Fibroblast of skin of abdomen (primary cell): ENCODE measurements around the gene ACADVL.

Experiments
- DNase-seq: peaks from one replicate; pipeline ENCODE4 v3.0.0-alpha.2; 2013

The ACADVL gene

DNA sequence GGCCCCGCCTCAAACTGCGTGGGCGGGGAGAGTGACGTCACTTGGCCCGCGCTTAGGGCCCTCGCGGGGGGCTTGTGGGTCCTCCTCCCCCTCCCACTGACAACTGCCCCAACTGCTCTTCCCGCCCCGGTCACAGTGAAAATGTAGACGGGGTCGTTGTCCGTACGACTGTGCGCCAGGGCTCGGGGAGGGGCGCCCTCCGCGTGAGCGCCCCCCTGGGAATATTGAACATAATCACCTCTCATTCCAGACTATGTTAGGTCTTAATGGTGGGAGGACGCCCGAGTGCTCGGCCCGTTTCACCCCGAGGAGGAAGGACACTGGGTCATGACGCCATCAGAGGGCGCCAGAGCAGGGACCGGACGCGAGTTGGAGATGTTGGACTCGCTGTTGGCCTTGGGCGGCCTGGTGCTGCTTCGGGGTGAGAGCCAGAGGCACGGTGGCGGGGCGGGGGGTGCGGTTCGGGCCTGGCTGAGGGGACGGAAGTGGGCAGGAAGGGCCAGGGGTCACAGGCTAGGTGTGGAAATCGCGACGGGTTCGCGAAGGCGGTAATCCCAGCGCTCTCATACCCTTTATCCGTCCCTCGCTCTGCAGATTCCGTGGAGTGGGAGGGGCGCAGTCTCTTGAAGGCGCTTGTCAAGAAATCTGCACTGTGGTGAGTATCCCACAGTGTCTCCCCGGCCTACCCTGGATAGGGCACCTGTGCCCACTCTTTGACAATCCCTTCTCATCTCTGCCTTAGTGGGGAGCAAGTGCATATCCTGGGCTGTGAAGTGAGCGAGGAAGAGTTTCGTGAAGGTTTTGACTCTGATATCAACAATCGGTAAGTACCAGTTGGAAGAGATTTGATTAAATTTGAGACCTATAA, 32.7 kb downstream of the ACADVL start, which contains the start of gene ELP5:
TSS of gene ELP5 (plus strand) at position 40 of the 868 bp plus-strand sequence. CDS start at position 376, 336 bp downstream.
- DNase-seq, result peak; percentile 96

DNA sequence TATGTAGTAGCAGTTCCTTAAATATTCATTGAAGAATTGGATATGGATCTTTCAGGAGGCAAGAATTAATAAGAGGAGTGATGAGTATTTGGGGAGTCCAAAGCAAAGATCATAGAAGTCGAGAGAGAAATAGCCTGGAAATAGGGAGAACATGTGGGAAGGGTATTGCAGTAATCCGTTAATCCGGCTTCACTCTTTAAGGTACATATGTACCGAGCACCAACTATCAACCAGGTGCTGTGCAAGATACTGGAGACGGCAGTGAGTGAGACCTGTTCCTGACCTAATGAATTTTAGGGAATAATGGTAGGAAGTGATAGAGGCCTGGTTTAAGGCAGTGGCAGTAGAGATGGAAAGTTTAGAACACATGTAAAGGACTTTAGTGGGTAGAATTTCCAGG, 33.3 kb downstream of the ACADVL start:
- DNase-seq, result no peak

DNA sequence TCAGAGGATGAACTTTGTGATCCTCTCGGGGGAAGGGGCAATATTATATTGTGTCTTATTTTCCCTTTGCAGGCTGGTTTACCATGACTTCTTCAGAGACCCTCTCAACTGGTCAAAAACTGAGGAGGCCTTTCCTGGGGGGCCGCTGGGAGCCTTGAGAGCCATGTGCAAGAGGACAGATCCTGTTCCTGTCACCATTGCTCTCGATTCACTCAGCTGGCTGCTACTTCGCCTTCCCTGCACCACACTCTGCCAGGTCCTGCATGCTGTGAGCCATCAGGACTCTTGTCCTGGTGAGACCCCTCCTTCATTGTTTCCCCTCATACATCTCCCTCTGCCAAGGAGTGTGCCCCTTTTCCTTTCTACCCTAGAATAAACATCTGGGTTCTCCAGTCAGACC, 34.8 kb downstream of the ACADVL start:
- DNase-seq, result no peak

DNA sequence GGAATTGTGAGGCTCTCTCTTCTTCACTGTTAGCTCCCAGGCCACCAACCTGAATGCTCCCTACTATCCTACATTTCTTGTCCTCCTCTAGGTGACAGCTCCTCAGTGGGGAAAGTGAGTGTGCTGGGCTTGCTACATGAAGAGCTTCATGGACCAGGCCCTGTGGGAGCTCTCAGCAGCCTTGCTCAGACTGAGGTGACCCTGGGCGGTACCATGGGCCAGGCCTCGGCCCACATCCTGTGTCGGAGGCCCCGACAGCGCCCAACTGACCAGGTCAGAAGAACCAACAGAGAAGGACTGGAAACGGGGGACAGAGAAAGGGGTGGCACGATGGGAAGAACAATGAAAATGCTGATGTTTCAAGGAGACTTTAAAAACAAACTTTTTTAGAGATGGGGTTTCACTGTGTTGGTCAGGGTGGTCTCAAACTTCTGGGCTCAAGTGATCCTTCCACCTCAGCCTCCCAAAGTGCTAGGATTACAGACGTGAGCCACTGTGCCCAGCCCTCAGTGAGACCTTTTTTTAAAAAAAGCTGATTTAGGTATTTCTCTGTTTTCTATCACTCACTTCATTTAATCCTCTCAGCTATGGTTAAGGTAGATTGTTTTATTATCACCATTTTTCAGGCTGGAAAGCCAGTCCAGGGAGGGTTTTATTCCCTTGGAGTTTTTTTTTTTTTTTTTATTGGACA, 37.2 kb downstream of the ACADVL start:
- DNase-seq, result no peak

DNA sequence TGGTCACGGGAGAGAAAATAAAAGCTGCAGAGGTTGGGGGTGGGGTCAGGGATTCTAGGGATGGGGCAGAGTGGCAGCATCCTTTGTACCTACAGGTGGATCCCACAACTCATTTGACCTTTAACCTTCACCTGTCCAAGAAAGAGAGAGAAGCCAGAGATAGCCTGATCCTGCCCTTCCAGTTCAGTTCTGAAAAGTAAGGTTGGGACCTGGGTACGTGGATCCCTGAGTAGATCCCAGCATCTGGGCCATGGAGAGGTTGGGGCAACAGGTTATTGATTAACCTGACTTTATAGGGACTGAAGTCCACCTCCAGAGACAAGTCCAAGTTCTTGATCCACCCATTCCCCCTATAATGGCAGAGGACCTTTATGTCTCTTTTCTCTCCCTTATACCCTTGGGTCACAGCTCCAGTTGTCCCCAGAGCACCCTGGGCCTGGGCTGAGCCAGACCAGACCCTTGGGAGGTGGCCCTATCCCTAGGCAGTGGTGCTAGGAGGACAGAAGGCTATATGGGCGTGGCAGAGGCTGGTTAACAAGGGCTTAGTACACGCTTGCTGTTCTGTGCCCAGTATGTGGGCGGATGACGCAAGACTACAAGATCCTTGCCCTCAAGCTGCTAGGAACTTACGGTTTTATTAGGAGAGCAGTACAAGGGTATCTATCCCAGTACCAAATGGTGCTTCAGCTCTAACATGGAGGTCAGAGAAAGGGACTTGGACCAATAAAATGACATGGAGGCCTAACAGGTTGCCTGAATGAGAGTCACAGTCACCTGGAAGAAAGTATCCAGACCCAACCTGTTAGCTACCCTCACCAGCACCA, 39.2 kb downstream of the ACADVL start:
- DNase-seq, result no peak

DNA sequence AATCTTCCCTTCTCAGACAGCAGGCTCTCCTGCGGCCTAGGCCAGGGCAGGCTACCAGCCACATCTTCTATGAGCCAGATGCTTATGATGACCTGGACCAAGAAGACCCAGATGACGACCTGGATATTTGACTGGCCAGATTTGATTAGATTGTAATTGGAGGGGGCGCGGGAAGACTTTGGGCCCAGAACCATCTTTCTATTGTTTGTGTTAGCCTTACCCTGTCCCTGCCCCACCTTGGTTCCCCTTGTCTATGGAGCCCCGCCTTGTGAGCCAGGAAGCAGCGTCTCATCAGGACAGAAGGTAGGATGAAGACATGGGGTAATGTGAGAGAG, 39.8 kb downstream of the ACADVL start:
- no peak for DNase-seq

DNA sequence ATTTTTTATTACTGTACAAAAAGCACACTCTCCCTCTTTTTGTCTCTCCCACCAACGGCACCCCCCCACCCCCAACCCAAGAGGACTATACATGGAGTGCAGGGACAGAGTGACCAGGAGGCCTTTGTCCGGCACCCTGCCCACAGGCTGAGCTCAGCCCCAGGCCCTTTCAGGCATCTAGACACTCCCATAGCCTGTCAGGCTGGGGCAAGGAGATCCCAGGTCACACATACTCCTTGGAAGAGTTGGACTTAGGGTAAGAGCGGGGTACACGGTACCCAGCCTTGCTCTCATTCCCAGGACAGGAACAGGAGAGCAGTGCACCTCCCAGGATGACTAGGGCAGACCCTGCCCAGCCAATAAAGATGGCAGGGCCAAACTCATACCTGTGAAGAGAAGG, 40.4 kb downstream of the ACADVL start:
- DNase-seq, result no peak

DNA sequence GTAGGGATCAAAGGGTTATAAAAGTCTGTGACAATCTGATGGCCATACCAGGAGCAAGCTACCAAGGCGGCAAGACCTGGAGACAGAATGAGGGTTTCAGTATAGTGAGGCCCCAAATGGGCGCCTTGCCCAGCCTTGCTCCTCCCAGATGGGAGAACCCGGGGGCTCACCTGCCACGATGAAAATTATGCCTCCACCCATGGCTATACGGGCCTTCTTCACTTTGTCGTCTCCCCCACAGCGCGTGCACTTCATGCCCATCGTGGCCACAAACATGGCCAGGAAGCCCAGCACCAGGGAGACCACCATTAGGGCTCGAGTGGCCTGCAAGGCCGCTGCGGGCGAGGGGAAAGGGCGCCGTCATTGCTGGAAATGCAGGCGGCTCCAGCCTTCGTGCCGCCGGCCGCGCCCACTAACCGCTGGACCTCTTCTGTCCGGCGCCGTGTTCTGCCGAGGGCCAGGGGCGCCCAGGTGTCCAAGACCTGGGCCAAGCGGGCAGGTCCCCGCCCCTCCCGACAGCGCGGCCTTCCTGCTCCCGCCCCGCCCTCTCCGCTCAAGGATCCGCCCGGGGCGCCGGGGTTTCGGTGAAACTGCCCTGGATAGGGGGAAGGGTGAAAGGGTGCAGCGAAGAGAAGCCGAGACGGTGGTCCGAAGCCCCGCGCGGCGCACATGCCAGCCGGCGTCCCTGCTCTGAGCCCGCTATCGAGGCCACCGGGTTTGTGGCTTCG, 41.1 kb downstream of the ACADVL start:
- DNase-seq, result no peak

DNA sequence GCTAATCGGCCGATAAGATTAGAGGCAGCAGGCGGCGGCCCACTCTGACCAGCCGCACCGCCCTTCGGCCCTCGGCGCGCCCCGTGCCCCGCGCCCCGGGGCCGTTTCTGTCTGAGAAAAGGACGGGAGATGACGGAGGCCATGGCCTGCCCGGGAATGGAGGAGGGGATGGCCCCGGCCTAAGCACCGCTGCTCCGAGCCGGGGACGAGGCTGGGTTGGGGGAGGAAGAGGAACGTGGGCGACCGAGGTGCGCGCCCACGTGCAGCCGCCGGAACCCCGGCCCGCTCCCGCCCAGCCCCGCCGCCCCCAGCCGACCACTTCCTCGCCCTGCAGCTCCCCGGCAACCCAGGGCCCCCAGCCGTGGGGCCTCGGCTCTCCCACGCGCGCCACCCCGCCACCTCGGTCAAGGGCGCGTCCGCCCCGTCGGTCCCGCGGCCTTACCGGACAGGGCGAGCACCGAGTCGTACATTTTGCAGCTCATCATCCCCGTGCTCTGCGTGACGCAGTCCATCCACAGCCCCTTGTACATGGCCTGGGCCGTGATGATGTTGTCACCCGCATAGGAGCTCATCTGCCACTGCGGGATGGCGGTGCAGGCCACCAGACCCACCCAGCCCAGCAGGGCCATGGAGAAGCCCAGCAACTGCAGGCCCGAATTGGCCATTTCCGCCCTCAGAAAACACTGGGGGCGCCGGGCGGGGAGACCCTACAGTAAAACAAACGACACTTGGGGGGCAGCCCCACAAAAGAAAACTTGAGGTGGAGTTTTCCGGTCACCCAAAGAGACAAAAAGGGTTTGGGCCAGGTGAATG, 41.8 kb downstream of the ACADVL start:
- no peak for DNase-seq

DNA sequence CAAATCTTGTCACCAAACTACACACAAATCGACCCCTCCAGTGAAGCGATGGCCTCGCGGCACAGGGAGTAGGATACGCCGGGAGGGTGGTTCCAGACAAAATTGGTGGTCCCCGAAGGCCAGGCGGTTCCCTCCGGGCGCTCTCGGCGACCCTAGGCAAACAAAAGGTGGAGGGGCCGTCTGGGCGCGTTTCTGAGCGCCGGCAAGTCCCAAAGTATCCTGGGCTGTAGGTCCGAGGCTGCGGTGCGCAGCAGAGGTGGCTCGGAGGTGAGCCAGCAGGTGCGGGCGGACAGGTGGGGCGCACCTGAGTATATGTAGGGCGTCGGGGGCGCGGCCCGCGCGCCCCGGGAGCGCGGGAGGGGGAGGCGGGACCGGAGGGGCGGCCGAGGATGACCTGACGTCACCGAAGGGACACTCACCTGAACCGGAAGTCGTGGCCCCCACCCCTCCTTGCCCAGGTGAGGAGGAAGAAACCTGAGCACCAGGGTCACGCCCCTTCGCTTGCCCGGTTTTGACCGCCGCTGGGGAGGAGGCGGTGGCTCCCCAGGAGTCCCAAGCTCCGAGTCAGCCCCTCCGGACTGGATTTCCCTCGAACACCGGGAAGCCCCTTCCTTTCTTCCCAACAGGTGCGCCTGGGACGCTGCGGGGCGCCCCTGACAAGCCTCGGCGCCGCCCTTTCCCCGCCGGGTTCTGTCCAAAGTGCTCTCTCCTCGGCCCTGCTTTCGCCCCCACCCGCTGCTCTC, 42.6 kb downstream of the ACADVL start, which contains the start of gene CLDN7:
TSS of gene CLDN7 (minus strand) at position 287 of the 743 bp plus-strand sequence. CDS start 435 bp downstream, outside the sequence.
- DNase-seq, result no peak

DNA sequence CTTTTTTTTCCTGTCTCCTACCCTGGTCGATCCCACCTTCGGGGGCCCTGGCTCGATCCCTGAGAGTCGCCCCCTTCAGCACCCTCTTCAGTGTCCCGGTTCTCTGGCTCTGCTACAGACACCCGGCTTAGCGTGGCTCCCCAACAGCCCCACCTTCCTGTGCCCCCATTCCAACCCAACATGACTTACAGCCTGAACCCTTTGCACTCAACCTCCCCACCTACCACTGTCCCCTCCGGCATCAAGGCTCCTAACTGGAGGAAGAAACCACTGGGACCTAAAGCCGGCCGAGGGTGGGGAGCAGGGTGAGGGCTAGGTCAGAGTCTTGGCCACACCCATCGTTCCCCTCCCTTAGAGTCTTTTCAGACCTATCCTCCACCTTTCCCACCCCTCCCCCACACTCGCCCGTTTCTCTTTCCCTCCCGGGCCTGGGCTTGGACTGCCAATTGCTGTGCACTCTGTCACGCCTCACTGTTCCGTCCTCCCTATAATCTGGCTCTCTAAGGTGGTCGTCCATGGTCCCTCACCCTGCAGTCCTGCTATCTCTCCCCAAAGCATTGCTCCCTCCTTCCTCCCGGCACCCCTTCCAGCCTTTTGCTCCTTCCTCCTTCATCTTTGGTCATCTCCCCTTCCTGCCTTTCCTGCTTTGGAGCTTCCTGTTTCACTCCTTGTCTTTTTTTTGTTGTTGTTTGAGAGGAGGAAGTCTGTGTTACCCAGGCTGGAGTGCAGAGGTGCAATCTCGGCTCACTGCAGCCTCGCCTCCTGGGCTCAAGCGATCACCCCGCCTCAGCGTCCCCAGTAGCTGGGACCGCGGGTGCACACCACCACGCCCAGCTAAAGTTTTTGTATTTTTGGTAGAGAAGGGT, 43.4 kb downstream of the ACADVL start:
- no peak for DNase-seq

DNA sequence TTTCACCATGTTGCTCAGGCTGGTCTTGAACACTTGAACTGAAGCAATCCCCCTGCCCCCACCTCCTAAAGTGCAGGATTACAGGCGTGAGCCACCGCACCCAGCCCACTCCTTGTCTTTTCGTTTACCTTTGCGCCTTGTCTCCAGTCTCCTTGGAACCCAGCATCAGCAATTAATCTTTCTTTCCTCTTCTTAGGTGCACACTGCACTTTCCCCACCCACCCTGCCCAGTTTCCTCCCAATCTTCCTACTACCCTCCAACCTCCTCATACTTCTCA, 44.0 kb downstream of the ACADVL start:
- DNase-seq, result no peak

DNA sequence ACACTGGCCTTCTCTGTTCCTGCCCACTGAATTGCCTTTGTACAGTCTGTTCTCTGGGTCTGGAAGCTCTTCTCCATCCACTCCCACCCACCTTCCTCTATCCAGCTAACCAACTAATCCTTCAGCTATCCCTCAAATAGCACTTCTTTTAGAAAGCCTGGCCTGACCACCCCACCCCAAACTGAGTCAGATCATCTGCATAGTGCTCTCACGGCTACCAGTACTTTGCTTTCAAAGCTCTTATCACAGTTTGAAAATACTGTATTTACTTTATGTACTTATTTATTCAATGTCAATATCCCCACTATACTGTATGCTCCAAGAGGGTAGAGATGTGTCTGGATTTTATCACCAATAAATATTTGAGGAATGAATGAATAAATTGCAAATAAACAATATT, 47.0 kb downstream of the ACADVL start:
- no peak for DNase-seq
